OCI-LY1 (cell line): Measurements from ENCODE around the gene GRK4.
A peak's percentile ranks its signal among the peaks of the same experiment; 100 is the strongest.

Experiments
- H2AFZ ChIP-seq: fragments of 200-600 bp; sonication (generic), shearing (Covaris generic); 2 replicates; pipeline ENCODE4 v1.6.0; 2014; ENCODE audit warnings: antibody characterized with exemption, mild to moderate bottlenecking, low read length
- H3F3A ChIP-seq: fragments of 200-600 bp; sonication (generic), shearing (Covaris generic); 2 replicates; pipeline ENCODE4 v1.6.0; 2014; ENCODE audit warnings: mild to moderate bottlenecking, antibody characterized with exemption, low read length, moderate library complexity; ENCODE audit not compliant: insufficient read depth
- H3K27ac ChIP-seq: fragments of 200-600 bp; sonication (generic); 2 replicates; pipeline ENCODE4 v1.5.1; 2014; ENCODE audit warnings: low read length, mixed run types, mild to moderate bottlenecking, low read depth; ENCODE audit not compliant: poor library complexity, severe bottlenecking
- H3K27me3 ChIP-seq: fragments of 200-600 bp; sonication (generic); 2 replicates; pipeline ENCODE4 v1.6.0; 2014; ENCODE audit warnings: antibody characterized with exemption, mild to moderate bottlenecking, low read length, moderate library complexity; ENCODE audit not compliant: insufficient read depth
- H3K36me3 ChIP-seq: fragments of 200-600 bp; sonication (generic); 2 replicates; pipeline ENCODE4 v1.6.1; 2014; ENCODE audit warnings: mild to moderate bottlenecking, antibody characterized with exemption, low read length, moderate library complexity, mixed read lengths; ENCODE audit not compliant: insufficient read depth
- H3K4me1 ChIP-seq: fragments of 200-600 bp; sonication (generic); 2 replicates; pipeline ENCODE4 v1.5.1; 2014; ENCODE audit warnings: mild to moderate bottlenecking, low read length, moderate library complexity; ENCODE audit not compliant: insufficient read depth, severe bottlenecking
- H3K4me2 ChIP-seq: fragments of 200-600 bp; sonication (generic), shearing (Covaris generic); 2 replicates; pipeline ENCODE4 v1.6.1; 2014; ENCODE audit warnings: low read length
- H3K4me3 ChIP-seq: fragments of 200-600 bp; sonication (generic); 2 replicates; pipeline ENCODE4 v1.5.1; 2014; ENCODE audit warnings: low read length, low read depth, mild to moderate bottlenecking, mixed read lengths; ENCODE audit not compliant: poor library complexity, severe bottlenecking
- H3K79me2 ChIP-seq: fragments of 200-600 bp; shearing (Covaris generic); 2 replicates; pipeline ENCODE4 v1.6.1; 2016; ENCODE audit warnings: mixed run types, low read length, mixed read lengths; ENCODE audit not compliant: insufficient read depth
- H3K9ac ChIP-seq: fragments of 200-600 bp; sonication (generic), shearing (Covaris generic); 2 replicates; pipeline ENCODE4 v1.6.1; 2014; ENCODE audit warnings: mild to moderate bottlenecking, low read length, mixed read lengths
- H3K9me2 ChIP-seq: fragments of 200-600 bp; sonication (generic), shearing (Covaris generic); 2 replicates; pipeline ENCODE4 v1.6.1; 2014; ENCODE audit warnings: low read depth, mild to moderate bottlenecking, low read length, mixed read lengths
- H3K9me3 ChIP-seq: fragments of 200-600 bp; shearing (Covaris generic); 2 replicates; pipeline ENCODE4 v1.6.1; 2014; ENCODE audit warnings: low read length, mixed read lengths
- H4K20me1 ChIP-seq: fragments of 200-600 bp; sonication (generic), shearing (Covaris generic); 2 replicates; pipeline ENCODE4 v1.6.0; 2016; ENCODE audit warnings: mild to moderate bottlenecking, low read length; ENCODE audit not compliant: insufficient read depth
- EZH2 ChIP-seq: fragments of 200-600 bp; sonication (generic), shearing (Covaris generic); IDR thresholded peaks from 2 replicates; pipeline ENCODE4 v1.8.0; 2017; ENCODE audit warnings: borderline replicate concordance, mixed run types, mild to moderate bottlenecking, antibody characterized with exemption, low read length, moderate library complexity, mixed read lengths
- TF ChIP-seq, protein P1 (sequence below): fragments of 200-600 bp; sonication (generic), shearing (Covaris generic); IDR thresholded peaks from 2 replicates; pipeline ENCODE4 v1.5.1; 2017; ENCODE audit warnings: mild to moderate bottlenecking, antibody characterized with exemption, low read length, moderate library complexity, mixed read lengths

The GRK4 gene

DNA sequence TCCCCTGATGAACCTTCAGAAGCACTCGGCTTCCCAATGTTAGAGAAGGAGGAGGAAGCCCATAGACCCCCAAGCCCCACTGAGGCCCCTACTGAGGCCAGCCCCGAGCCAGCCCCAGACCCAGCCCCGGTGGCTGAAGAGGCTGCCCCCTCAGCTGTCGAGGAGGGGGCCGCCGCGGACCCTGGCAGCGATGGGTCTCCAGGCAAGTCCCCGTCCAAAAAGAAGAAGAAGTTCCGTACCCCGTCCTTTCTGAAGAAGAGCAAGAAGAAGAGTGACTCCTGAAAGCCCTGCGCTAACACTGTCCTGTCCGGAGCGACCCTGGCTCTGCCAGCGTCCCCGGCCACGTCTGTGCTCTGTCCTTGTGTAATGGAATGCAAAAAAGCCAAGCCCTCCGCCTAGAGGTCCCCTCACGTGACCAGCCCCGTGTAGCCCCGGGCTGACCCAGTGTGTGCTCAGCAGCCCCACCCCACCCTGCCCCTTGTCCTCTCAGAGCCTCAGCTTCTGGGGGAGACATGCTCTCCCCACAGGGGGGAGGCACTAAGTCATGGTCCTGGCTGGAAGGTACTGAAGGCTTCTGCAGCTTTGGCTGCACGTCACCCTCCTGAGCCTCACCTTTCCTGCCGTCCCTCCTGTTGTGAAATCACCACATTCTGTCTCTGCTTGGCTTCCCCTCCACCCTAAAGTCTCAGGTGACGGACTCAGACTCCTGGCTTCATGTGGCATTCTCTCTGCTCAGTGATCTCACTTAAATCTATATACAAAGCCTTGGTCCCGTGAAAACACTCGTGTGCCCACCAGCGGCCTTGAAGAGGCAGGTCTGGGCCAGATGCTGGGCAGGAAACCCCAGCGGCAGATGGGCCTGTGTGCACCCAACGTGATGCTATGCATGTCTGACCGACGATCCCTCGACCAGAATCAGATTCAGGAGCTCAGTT, 34.9 kb upstream of the GRK4 start:
- Histone ChIP-seq H3K9ac (no peak overlapping the region), H4K20me1 (no peaks in the 10 kb centered on the region)

DNA sequence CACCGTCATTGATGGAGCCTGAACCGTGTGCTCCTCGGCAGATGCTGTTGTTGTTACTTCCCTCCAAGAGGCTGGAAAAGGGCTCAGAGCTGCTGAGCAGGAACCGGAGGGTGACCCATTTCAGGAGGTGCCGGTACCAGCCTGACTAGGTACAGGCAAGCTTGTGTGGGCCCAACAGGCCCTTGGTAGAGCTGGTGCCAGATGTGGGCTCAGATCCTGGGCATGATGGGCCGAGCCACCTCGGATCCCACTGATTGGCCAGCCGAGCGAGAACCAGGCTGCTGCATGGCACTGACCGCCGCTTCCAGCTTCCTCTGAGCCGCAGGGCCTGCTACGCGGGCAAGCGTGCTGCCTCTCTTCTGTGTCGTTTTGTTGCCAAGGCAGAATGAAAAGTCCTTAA, 33.9 kb upstream of the GRK4 start:
- no peaks in the 10 kb centered on the region for H4K20me1 ChIP-seq
- no peak for TF ChIP-seq EZH2
- TF ChIP-seq, protein P1, sequence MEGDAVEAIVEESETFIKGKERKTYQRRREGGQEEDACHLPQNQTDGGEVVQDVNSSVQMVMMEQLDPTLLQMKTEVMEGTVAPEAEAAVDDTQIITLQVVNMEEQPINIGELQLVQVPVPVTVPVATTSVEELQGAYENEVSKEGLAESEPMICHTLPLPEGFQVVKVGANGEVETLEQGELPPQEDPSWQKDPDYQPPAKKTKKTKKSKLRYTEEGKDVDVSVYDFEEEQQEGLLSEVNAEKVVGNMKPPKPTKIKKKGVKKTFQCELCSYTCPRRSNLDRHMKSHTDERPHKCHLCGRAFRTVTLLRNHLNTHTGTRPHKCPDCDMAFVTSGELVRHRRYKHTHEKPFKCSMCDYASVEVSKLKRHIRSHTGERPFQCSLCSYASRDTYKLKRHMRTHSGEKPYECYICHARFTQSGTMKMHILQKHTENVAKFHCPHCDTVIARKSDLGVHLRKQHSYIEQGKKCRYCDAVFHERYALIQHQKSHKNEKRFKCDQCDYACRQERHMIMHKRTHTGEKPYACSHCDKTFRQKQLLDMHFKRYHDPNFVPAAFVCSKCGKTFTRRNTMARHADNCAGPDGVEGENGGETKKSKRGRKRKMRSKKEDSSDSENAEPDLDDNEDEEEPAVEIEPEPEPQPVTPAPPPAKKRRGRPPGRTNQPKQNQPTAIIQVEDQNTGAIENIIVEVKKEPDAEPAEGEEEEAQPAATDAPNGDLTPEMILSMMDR: no peak
- H3K27me3 ChIP-seq: no peaks in the 10 kb centered on the region
- peaks cover 38% of the 10 kb centered on the region for H3K4me1 ChIP-seq
- no peak overlapping the region for H2AFZ ChIP-seq
- H3K27ac ChIP-seq: no peak overlapping the region
- no peaks in the 10 kb centered on the region for H3K9me3 ChIP-seq
- H3F3A ChIP-seq: no peaks in the 10 kb centered on the region
- no peak overlapping the region for H3K4me2 ChIP-seq
- H3K4me3 ChIP-seq: no peak overlapping the region
- H3K9me2 ChIP-seq: no peaks in the 10 kb centered on the region
- no peak overlapping the region for H3K9ac ChIP-seq
- H3K79me2 ChIP-seq: no peaks in the 10 kb centered on the region
- H3K36me3 ChIP-seq: peaks cover 16% of the 10 kb centered on the region; the same call in 1 of the 2 replicates

More for the DNA sequence above, 34.9 kb upstream of the GRK4 start:
- H3K36me3 ChIP-seq: peaks cover 16% of the 10 kb centered on the region; the same call in 1 of the 2 replicates
- H3K27me3 ChIP-seq: no peaks in the 10 kb centered on the region
- H3K27ac ChIP-seq: no peak overlapping the region
- H3K9me3 ChIP-seq: no peaks in the 10 kb centered on the region
- no peak overlapping the region for H3K4me2 ChIP-seq
- no peaks in the 10 kb centered on the region for H3K9me2 ChIP-seq
- no peak for TF ChIP-seq EZH2
- TF ChIP-seq, protein P1: no peak
- peaks cover 34% of the 10 kb centered on the region for H3K4me1 ChIP-seq
- H3K4me3 ChIP-seq: no peak overlapping the region
- no peak overlapping the region for H2AFZ ChIP-seq
- H3F3A ChIP-seq: no peaks in the 10 kb centered on the region
- no peaks in the 10 kb centered on the region for H3K79me2 ChIP-seq

DNA sequence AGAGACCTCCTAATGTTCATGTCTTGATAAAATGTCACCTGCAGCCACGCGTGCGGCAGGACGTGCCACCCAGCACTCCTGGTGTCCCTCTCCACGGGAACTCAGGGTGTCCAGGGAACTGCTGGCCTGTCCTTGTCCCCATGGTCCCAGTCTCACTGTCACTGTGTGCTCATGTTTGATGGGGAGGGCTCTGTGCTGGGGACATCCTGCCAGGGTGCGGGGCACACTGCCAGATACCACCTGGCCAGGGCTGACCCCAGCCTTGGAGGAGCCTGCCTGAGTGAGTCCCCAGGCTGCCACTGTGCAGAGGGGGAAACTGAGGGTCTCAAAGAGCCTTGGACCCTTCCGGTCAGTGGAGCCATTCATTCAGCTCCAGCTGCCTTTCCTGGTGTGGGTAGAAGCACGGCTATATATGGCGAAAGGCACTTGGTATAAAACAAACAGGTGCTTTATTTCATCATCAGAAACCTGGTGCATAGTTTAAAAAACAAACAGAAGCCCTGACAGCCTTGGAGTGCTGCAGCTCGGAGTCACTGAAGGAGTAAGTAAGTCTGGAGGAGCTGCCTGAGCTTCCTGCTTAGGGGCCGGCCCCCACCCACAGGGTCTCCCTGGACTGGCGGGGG, 33.1 kb upstream of the GRK4 start:
- H3K4me3 ChIP-seq: peak overlapping the region; percentile 67
- H3K36me3 ChIP-seq: peaks cover 16% of the 10 kb centered on the region; the same call in 1 of the 2 replicates
- peak overlapping the region; percentile 87 for H3K27ac ChIP-seq
- no peaks in the 10 kb centered on the region for H3K27me3 ChIP-seq
- H3K9me2 ChIP-seq: no peaks in the 10 kb centered on the region
- H3K4me2 ChIP-seq: peak overlapping the region; percentile 76
- H3K4me1 ChIP-seq: peaks cover 38% of the 10 kb centered on the region
- no peaks in the 10 kb centered on the region for H3F3A ChIP-seq
- H2AFZ ChIP-seq: no peak overlapping the region
- no peaks in the 10 kb centered on the region for H3K9me3 ChIP-seq
- peak overlapping the region; percentile 31; the same call in 1 of the 2 replicates for H3K9ac ChIP-seq
- no peak for TF ChIP-seq EZH2
- TF ChIP-seq, protein P1: no peak
- no peaks in the 10 kb centered on the region for H4K20me1 ChIP-seq
- no peaks in the 10 kb centered on the region for H3K79me2 ChIP-seq
